ENCODE data around the gene METRNL. TPM values are rescaled to one million over a fixed set of nuclear protein-coding genes. Genes with fewer than 3 reads are reported as not detected.
"Not testable (repeated sequence)": the region's sequence is repeated elsewhere in the genome, so short reads cannot be mapped to it uniquely, and the experiment has no call there.

The METRNL gene
- total RNA-seq, 1 donor from 2014 or later = 50.8 TPM

GRCh38 chr17:83138820-83139219 lies 59.4 kb downstream of the METRNL start:
- Histone ChIP-seq H3K36me3 (ENCODE audit: control insufficient read depth, insufficient read depth, low read length) (no peaks in the 10 kb centered on the region), H3K4me3 (ENCODE audit: low read depth, low read length) (no peak overlapping the region), H3K27me3 (ENCODE audit: control insufficient read depth, insufficient read depth, low read length) (no peaks in the 10 kb centered on the region)
- no peak for FAIRE-seq
- DNase-seq (ENCODE audit: low read depth) = no peak
- no peak for TF ChIP-seq CTCF (IDR thresholded peaks at IDR 0.05; ENCODE audit: insufficient read depth, low read length, severe bottlenecking)

GRCh38 chr17:83139541-83140248 lies 60.3 kb downstream of the METRNL start:
- H3K36me3 ChIP-seq (ENCODE audit: control insufficient read depth, insufficient read depth, low read length); FAIRE-seq; DNase-seq (ENCODE audit: low read depth); H3K27me3 ChIP-seq (ENCODE audit: control insufficient read depth, insufficient read depth, low read length); H3K4me3 ChIP-seq (ENCODE audit: low read depth, low read length): not testable (repeated sequence)

GRCh38 chr17:83140249-83140566 lies 60.8 kb downstream of the METRNL start:
- FAIRE-seq; H3K4me3 ChIP-seq (ENCODE audit: low read depth, low read length); H3K36me3 ChIP-seq (ENCODE audit: control insufficient read depth, insufficient read depth, low read length); H3K27me3 ChIP-seq (ENCODE audit: control insufficient read depth, insufficient read depth, low read length); DNase-seq (ENCODE audit: low read depth): not testable (repeated sequence)

- no peak for TF ChIP-seq CTCF (IDR thresholded peaks at IDR 0.05; ENCODE audit: insufficient read depth, low read length, severe bottlenecking)
- no peak for DNase-seq (ENCODE audit: low read depth)
- H3K36me3 ChIP-seq (ENCODE audit: control insufficient read depth, insufficient read depth, low read length) = no peaks in the 10 kb centered on the region
- H3K4me3 ChIP-seq (ENCODE audit: low read depth, low read length) = no peak overlapping the region
- no peak for FAIRE-seq
- no peaks in the 10 kb centered on the region for H3K27me3 ChIP-seq (ENCODE audit: control insufficient read depth, insufficient read depth, low read length)
Measured at GRCh38 chr17:83142619-83143018, 63.2 kb downstream of the METRNL start.

- DNase-seq (ENCODE audit: low read depth) (no peak), FAIRE-seq (no peak)
- no peaks in the 10 kb centered on the region for H3K36me3 ChIP-seq (ENCODE audit: control insufficient read depth, insufficient read depth, low read length)
- TF ChIP-seq CTCF (IDR thresholded peaks at IDR 0.05; ENCODE audit: insufficient read depth, low read length, severe bottlenecking) = no peak
- H3K27me3 ChIP-seq (ENCODE audit: control insufficient read depth, insufficient read depth, low read length) = no peaks in the 10 kb centered on the region
- no peak overlapping the region for H3K4me3 ChIP-seq (ENCODE audit: low read depth, low read length)
Measured at GRCh38 chr17:83143817-83144231, 64.4 kb downstream of the METRNL start.

Other genes with a start within 250 kb of the METRNL start
- 3.2 and 13.8 TPM in 2 replicates for gene ZNF750, start 239.6 kb upstream of the METRNL start, total RNA-seq